Ascending aorta (tissue), 2 donors: Measurements from ENCODE around the gene GPR22. TPM values are rescaled to one million over a fixed set of nuclear protein-coding genes. Genes with fewer than 3 reads are reported as not detected.

Experiments used
- DNase-seq, 2 donors: peaks; one replicate each; pipeline ENCODE4 v3.0.0-alpha.2; 2019; ENCODE audit warnings: low spot score in 2 of 2
- H3K27ac ChIP-seq, 2 donors: fragments of 200-600 bp; sonication (generic); one replicate each; pipeline ENCODE4 v1.5.1; 2016 to 2017; ENCODE audit warnings: mild to moderate bottlenecking in 1 of 2
- H3K27me3 ChIP-seq: fragments of 200-600 bp; sonication (generic); one replicate; pipeline ENCODE4 v1.5.1; 2017
- H3K36me3 ChIP-seq, 2 donors: fragments of 200-600 bp; sonication (generic); one replicate each; pipeline ENCODE4 v1.5.1; 2016
- H3K4me1 ChIP-seq, 2 donors: fragments of 200-600 bp; sonication (generic); one replicate each; pipeline ENCODE4 v1.5.1; 2016 to 2017; ENCODE audit warnings: mild to moderate bottlenecking in 1 of 2
- H3K4me3 ChIP-seq, 2 donors: fragments of 200-600 bp; sonication (generic); one replicate each; pipeline ENCODE4 v1.5.1; 2016 to 2017; ENCODE audit warnings: mild to moderate bottlenecking in 1 of 2
- H3K9me3 ChIP-seq, 2 donors: fragments of 200-600 bp; sonication (generic); one replicate each; pipeline ENCODE4 v1.5.1; 2016
- intact Hi-C: fragments of 100-400 bp; cut with DNase I; formaldehyde crosslinking; loops from one replicate; pipeline ENCODE4 v1.15.1; 2023
- total RNA-seq: library from RNA; depleted of rRNA; stranded (reverse); fragments of >200 nt; gene quantifications from one replicate; pipeline ENCODE4 v1.1.0, GENCODE V29; 2016
- TF ChIP-seq, protein P1 (sequence below), 3 experiments: fragments of 200-600 bp in 2 of 3; fragments of 450-650 bp in 1 of 3; sonication (generic) in 2 of 3; IDR thresholded peaks; one replicate each; pipeline ENCODE4 v1.5.1; 2016 to 2019; ENCODE audit warnings: antibody characterized with exemption in 3 of 3, mild to moderate bottlenecking in 1 of 3, moderate library complexity in 1 of 3

GPR22 gene
- total RNA-seq, 1 donor from 2014 or later = not detected

GRCh38 chr7:107467972-107468371 lies 1.9 kb upstream of the GPR22 start:
- Histone ChIP-seq H3K9me3 (no peaks in the 10 kb centered on the region), H3K4me1 (no peaks in the 10 kb centered on the region), H3K4me3 (no peak overlapping the region), H3K36me3 (no peaks in the 10 kb centered on the region), H3K27me3 (no peaks in the 10 kb centered on the region), H3K27ac (no peak overlapping the region)
- DNase-seq = no peak
- TF ChIP-seq, protein P1, sequence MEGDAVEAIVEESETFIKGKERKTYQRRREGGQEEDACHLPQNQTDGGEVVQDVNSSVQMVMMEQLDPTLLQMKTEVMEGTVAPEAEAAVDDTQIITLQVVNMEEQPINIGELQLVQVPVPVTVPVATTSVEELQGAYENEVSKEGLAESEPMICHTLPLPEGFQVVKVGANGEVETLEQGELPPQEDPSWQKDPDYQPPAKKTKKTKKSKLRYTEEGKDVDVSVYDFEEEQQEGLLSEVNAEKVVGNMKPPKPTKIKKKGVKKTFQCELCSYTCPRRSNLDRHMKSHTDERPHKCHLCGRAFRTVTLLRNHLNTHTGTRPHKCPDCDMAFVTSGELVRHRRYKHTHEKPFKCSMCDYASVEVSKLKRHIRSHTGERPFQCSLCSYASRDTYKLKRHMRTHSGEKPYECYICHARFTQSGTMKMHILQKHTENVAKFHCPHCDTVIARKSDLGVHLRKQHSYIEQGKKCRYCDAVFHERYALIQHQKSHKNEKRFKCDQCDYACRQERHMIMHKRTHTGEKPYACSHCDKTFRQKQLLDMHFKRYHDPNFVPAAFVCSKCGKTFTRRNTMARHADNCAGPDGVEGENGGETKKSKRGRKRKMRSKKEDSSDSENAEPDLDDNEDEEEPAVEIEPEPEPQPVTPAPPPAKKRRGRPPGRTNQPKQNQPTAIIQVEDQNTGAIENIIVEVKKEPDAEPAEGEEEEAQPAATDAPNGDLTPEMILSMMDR (IDR thresholded peaks at IDR 0.05) = no peak
- intact Hi-C loops = loop anchor here (10.0 kb wide), 1 partner anchor 197 kb away; the partner anchor contains the start of gene SLC26A4

DNA sequence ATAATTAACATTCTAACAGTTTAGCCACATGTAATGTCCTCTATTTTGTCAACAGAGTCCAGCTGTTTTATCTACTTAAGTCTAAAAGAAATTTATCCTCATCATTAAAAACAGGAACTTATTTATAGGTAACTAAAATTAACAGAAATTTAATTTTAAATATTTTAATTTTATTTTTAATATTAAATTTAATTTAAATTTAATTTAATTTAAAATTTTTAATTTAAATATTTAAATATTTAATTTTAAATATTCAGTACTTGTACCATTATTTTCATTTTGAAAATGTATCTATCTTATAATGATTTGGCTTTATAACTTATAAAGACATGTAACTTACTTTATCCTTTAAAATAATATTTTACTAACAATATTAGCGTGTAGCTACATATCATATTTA lies 1.0 kb upstream of the GPR22 start:
- no peak for DNase-seq
- Histone ChIP-seq H3K27ac (no peak overlapping the region), H3K4me1 (no peaks in the 10 kb centered on the region), H3K27me3 (no peaks in the 10 kb centered on the region), H3K36me3 (no peaks in the 10 kb centered on the region), H3K9me3 (no peaks in the 10 kb centered on the region), H3K4me3 (no peak overlapping the region)
- intact Hi-C loops = loop anchor here (10.0 kb wide), 1 partner anchor 196 kb away; the partner anchor contains the start of gene SLC26A4
- TF ChIP-seq, protein P1 (IDR thresholded peaks at IDR 0.05) = no peak

DNA sequence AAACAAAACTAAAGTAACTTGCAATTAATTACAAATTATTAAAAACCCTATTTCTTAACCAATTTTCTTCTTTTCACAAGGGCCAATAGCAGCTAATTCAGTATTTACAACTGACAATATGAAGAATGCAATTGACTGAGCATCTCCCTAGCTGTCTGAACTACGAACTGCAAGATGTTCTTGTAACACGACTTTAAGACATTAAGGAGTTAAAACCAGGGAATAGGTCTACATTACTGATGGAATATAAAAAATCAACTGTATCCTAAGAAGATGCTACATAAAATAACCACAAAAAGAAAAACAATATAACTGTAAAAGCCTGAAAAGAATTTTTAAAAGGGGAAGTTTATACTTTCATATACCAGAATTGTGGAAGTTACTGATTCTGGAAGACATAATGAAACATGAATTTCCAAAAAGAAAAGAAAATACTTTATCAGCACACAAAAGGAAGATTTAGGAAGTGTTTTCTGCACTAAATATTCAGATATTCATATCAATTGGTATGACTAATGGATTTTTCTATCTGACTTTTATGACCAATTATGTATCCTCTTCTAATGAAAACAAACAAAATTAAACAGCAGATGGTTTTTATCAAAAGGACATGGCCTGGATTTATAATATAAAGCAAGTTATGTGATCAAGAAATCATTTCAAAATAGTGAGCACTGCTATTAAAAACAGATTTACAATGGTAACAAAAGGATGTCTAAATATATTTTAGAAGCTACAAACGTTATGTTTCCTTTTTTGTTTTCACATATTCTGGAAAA lies 1.6 kb downstream of the GPR22 start:
- no peak overlapping the region for H3K4me3 ChIP-seq
- H3K27me3 ChIP-seq = no peaks in the 10 kb centered on the region
- intact Hi-C loops = no loop called here
- no peak overlapping the region for H3K27ac ChIP-seq
- no peaks in the 10 kb centered on the region for H3K36me3 ChIP-seq
- no peak for DNase-seq
- H3K9me3 ChIP-seq = no peaks in the 10 kb centered on the region
- TF ChIP-seq, protein P1 (IDR thresholded peaks at IDR 0.05) = no peak
- H3K4me1 ChIP-seq = no peaks in the 10 kb centered on the region

DNA sequence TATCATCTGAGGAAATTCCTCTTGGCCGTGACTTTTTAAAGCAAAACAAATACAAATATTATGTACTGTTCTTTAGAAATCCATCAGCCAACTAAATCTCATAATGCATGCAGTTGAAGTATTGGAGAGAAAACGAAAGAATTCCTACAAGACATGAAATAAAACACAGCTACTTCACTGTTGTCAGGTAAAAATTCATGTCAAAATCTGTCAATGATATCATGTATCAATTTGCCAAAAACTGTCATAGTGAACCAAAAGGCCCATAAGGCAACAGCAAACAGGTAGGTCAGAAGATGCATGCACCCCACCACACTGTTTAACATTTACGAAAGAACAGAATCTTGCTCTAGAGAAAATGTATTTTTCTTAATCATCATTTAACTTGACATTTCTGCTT lies 2.3 kb downstream of the GPR22 start:
- no peaks in the 10 kb centered on the region for H3K27me3 ChIP-seq
- no peaks in the 10 kb centered on the region for H3K9me3 ChIP-seq
- no peak overlapping the region for H3K27ac ChIP-seq
- H3K4me3 ChIP-seq = no peak overlapping the region
- TF ChIP-seq, protein P1 (IDR thresholded peaks at IDR 0.05) = no peak
- DNase-seq = no peak
- H3K4me1 ChIP-seq = no peaks in the 10 kb centered on the region
- intact Hi-C loops = no loop called here
- H3K36me3 ChIP-seq = no peaks in the 10 kb centered on the region

GRCh38 chr7:107474104-107474521 lies 4.3 kb downstream of the GPR22 start:
- TF ChIP-seq, protein P1 (IDR thresholded peaks at IDR 0.05) = no peak
- no peak overlapping the region for H3K27ac ChIP-seq
- intact Hi-C loops = no loop called here
- no peaks in the 10 kb centered on the region for H3K27me3 ChIP-seq
- H3K36me3 ChIP-seq = no peaks in the 10 kb centered on the region
- H3K4me1 ChIP-seq = no peaks in the 10 kb centered on the region
- no peak for DNase-seq
- no peaks in the 10 kb centered on the region for H3K9me3 ChIP-seq
- H3K4me3 ChIP-seq = no peak overlapping the region
